KOPT-K1 (cell line): ENCODE results near the gene PHACTR2.

Source experiments
- H3K27ac ChIP-seq: fragments of 200-600 bp; sonication (generic); 2 replicates; pipeline ENCODE4 v1.5.1; 2016; ENCODE audit warnings: antibody characterized with exemption, mild to moderate bottlenecking, low read depth, low read length; ENCODE audit not compliant: poor library complexity, severe bottlenecking
- H3K36me3 ChIP-seq: fragments of 200-600 bp; sonication (generic); 2 replicates; pipeline ENCODE4 v1.5.1; 2017; ENCODE audit warnings: antibody characterized with exemption, mild to moderate bottlenecking, low read length, moderate library complexity; ENCODE audit not compliant: insufficient read depth
- H3K9me3 ChIP-seq: fragments of 200-600 bp; sonication (generic); 2 replicates; pipeline ENCODE4 v1.5.1; 2017; ENCODE audit warnings: antibody characterized with exemption, low read length, mild to moderate bottlenecking; ENCODE audit not compliant: insufficient read depth, poor library complexity, severe bottlenecking

The PHACTR2 gene

GRCh38 chr6:143752459-143752858, 74.7 kb downstream of the PHACTR2 start:
- no peaks in the 10 kb centered on the region for H3K9me3 ChIP-seq

GRCh38 chr6:143753678-143754077, 75.9 kb downstream of the PHACTR2 start:
- Histone ChIP-seq H3K27ac (no peak overlapping the region), H3K9me3 (no peaks in the 10 kb centered on the region), H3K36me3 (no peaks in the 10 kb centered on the region)

More at GRCh38 chr6:143752459-143752858, 74.7 kb downstream of the PHACTR2 start:
- Histone ChIP-seq H3K36me3 (no peaks in the 10 kb centered on the region), H3K27ac (no peak overlapping the region)

GRCh38 chr6:143754204-143754603, 76.4 kb downstream of the PHACTR2 start:
- no peaks in the 10 kb centered on the region for H3K36me3 ChIP-seq
- H3K9me3 ChIP-seq = no peaks in the 10 kb centered on the region
- H3K27ac ChIP-seq = no peak overlapping the region

GRCh38 chr6:143755301-143755744, 77.6 kb downstream of the PHACTR2 start:
- Histone ChIP-seq H3K36me3 (no peaks in the 10 kb centered on the region), H3K9me3 (no peaks in the 10 kb centered on the region), H3K27ac (no peak overlapping the region)

- Histone ChIP-seq H3K27ac (no peak overlapping the region), H3K36me3 (no peaks in the 10 kb centered on the region), H3K9me3 (no peaks in the 10 kb centered on the region)
Observed at GRCh38 chr6:143757346-143757832, 79.6 kb downstream of the PHACTR2 start.

DNA sequence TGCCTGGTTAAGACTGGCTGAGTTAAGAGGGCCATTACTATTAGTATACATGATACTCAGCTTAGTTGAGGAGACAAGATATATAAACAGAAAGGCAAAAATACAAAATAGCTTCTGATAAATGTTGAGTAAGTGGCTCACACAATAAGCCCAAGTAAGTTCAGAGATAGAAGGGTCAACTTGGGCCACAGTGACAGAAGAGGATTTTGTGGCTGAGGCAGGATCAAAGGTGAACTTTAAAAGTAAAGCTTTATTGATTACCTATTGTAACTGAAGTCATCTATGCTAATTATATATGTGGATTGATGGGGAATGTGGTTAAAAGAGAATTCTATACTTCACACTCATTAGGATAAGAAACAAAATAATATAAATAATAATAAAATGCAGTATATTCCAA, 80.8 kb downstream of the PHACTR2 start:
- Histone ChIP-seq H3K27ac (no peak overlapping the region), H3K36me3 (no peaks in the 10 kb centered on the region), H3K9me3 (no peaks in the 10 kb centered on the region)

- Histone ChIP-seq H3K36me3 (no peaks in the 10 kb centered on the region), H3K9me3 (no peaks in the 10 kb centered on the region), H3K27ac (no peak overlapping the region)
Observed at GRCh38 chr6:143759666-143760065, 81.9 kb downstream of the PHACTR2 start.

DNA sequence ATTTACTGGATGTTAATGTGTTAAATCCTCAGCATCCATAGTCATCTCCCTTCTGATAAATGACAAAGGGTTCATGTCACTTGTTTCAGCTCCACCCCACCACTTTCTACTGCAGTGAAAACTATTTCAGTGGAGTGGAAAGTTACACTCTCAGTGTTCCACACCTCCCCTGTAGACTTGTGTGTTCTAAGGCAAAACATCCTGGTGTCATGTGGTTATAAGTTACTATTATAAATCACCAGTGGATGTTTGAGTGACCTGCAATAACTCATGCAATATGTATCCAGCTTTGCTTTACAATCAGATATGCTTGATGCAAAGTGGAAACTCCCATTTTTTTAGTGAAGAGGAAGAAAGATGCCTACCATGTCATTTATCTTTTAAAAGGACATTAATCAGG, 83.3 kb downstream of the PHACTR2 start:
- no peaks in the 10 kb centered on the region for H3K9me3 ChIP-seq
- no peaks in the 10 kb centered on the region for H3K36me3 ChIP-seq
- no peak overlapping the region for H3K27ac ChIP-seq

DNA sequence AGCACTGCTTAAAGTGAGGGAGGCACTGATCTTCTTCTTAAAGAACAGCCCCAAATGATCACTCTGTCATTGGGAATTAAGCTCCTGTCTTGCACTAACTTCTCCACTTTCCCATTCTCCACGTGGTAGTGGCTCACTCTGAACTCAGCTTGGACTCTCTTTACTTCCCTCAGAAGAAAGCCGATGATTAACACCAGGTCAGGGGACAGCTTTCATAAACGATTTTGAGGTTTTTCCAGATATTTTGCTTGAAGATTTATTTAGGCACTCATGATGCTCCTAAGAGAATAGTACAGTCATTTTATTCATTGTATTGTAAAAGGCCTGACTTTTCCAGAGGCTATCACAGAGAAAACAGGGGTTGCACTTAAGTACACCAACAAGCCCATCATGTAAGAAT, 84.4 kb downstream of the PHACTR2 start:
- Histone ChIP-seq H3K36me3 (no peaks in the 10 kb centered on the region), H3K9me3 (no peaks in the 10 kb centered on the region), H3K27ac (no peak overlapping the region)

- Histone ChIP-seq H3K9me3 (no peaks in the 10 kb centered on the region), H3K36me3 (no peaks in the 10 kb centered on the region), H3K27ac (no peak overlapping the region)
Observed at GRCh38 chr6:143765422-143766184, 87.8 kb downstream of the PHACTR2 start.

- Histone ChIP-seq H3K27ac (no peak overlapping the region), H3K36me3 (no peaks in the 10 kb centered on the region), H3K9me3 (no peaks in the 10 kb centered on the region)
Observed at GRCh38 chr6:143766185-143766553, 88.4 kb downstream of the PHACTR2 start.

GRCh38 chr6:143767433-143767832, 89.7 kb downstream of the PHACTR2 start:
- Histone ChIP-seq H3K27ac (no peak overlapping the region), H3K9me3 (no peaks in the 10 kb centered on the region), H3K36me3 (no peaks in the 10 kb centered on the region)

- Histone ChIP-seq H3K9me3 (no peaks in the 10 kb centered on the region), H3K36me3 (no peaks in the 10 kb centered on the region), H3K27ac (no peak overlapping the region)
Observed at GRCh38 chr6:143772116-143773086, 94.6 kb downstream of the PHACTR2 start.

DNA sequence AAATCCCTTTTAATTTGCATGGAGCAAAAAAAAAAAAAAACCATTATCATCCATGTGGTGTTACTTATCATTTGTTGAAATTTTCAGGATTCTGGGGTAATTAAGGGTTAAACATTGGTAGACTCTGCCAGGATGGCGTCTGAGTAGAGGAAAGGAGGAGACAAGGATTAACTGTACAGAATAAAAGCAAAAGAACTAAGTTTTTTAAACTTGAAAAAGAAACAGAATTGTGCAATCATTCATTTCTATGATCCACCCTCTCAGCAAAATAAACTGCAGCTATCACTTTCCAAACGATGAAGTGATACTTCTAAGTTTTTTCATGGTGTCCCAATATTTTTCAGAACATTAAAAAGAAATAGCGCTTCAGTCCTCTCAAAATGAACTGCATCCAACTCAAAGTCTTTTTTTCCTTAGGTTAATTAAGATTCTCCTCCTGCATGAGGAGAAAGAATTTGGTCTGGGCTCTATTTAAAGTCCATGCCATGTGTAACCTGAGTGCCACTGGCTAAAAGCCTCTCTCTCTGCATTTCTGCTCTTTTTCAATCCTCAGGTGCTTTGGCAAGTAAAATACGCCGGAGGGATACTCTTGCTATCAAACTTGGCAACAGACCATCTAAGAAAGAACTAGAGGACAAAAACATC, 95.9 kb downstream of the PHACTR2 start:
- H3K9me3 ChIP-seq = no peaks in the 10 kb centered on the region
- no peak overlapping the region for H3K27ac ChIP-seq
- no peaks in the 10 kb centered on the region for H3K36me3 ChIP-seq

- Histone ChIP-seq H3K27ac (no peak overlapping the region), H3K36me3 (no peaks in the 10 kb centered on the region), H3K9me3 (no peaks in the 10 kb centered on the region)
Observed at GRCh38 chr6:143774347-143774746, 96.6 kb downstream of the PHACTR2 start.
